Brain pericyte (primary cell): ENCODE data around the gene VWA2.
A peak's percentile ranks its signal among the peaks of the same experiment; 100 is the strongest.

Experiments
- DNase-seq: peaks from one replicate; pipeline ENCODE4 v3.0.0-alpha.2; 2012; ENCODE audit warnings: low read depth, low spot score

VWA2 gene

GRCh38 chr10:114245121-114245791 lies 6.2 kb downstream of the VWA2 start:
- DNase-seq, result no peak

GRCh38 chr10:114246679-114247305 lies 7.7 kb downstream of the VWA2 start:
- no peak for DNase-seq

GRCh38 chr10:114250236-114250635 lies 11.2 kb downstream of the VWA2 start:
- DNase-seq, result no peak

GRCh38 chr10:114250716-114251115 lies 11.7 kb downstream of the VWA2 start:
- DNase-seq, result no peak

- DNase-seq, result no peak
These were observed 13.0 kb downstream of the VWA2 start for GRCh38 chr10:114252092-114252491.

- DNase-seq, result no peak
These were observed 13.8 kb downstream of the VWA2 start for GRCh38 chr10:114252883-114253282.

GRCh38 chr10:114255227-114255626 lies 16.2 kb downstream of the VWA2 start:
- DNase-seq, result no peak

GRCh38 chr10:114256008-114256765 lies 17.1 kb downstream of the VWA2 start:
- DNase-seq, result no peak

- DNase-seq, result no peak
These were observed 17.8 kb downstream of the VWA2 start for GRCh38 chr10:114256822-114257221.

GRCh38 chr10:114257498-114257897 lies 18.4 kb downstream of the VWA2 start:
- DNase-seq, result no peak

GRCh38 chr10:114258274-114258840 lies 19.3 kb downstream of the VWA2 start:
- no peak for DNase-seq

- DNase-seq, result no peak
These were observed 20.8 kb downstream of the VWA2 start for GRCh38 chr10:114259824-114260223.

- no peak for DNase-seq
These were observed 21.3 kb downstream of the VWA2 start for GRCh38 chr10:114260366-114260765.

GRCh38 chr10:114261076-114261475 lies 22.0 kb downstream of the VWA2 start:
- no peak for DNase-seq

- no peak for DNase-seq
These were observed 23.4 kb downstream of the VWA2 start for GRCh38 chr10:114262496-114262895.

GRCh38 chr10:114265392-114266053 lies 26.5 kb downstream of the VWA2 start:
- DNase-seq, result no peak

GRCh38 chr10:114266521-114266920 lies 27.5 kb downstream of the VWA2 start:
- DNase-seq, result no peak

GRCh38 chr10:114271075-114271778 lies 32.2 kb downstream of the VWA2 start:
- no peak for DNase-seq

GRCh38 chr10:114271779-114272167 lies 32.7 kb downstream of the VWA2 start:
- DNase-seq, result peak; percentile 33

GRCh38 chr10:114272696-114273095 lies 33.6 kb downstream of the VWA2 start:
- DNase-seq, result no peak

- DNase-seq, result no peak
These were observed 34.9 kb downstream of the VWA2 start for GRCh38 chr10:114273910-114274309.
